Stimulated activated naive CD8-positive, alpha-beta T cell treated with anti-CD3 and anti-CD28 coated beads, Interleukin-15, Interleukin-2, amounts not matched to agents 100 U/mL and 50 U/mL, for 24 hours (primary cell): Measurements from ENCODE around the gene TMEM40.
"Not testable (repeated sequence)": the region's sequence is repeated elsewhere in the genome, so short reads cannot be mapped to it uniquely, and the experiment has no call there.

Experiments
- ATAC-seq: fragments of 150-1000 bp; cut with Tn5 transposase; one replicate; pipeline ENCODE4 v1.10.0; 2021
- DNase-seq: peaks from one replicate; pipeline ENCODE4 v3.0.0; 2021

Gene TMEM40

DNA sequence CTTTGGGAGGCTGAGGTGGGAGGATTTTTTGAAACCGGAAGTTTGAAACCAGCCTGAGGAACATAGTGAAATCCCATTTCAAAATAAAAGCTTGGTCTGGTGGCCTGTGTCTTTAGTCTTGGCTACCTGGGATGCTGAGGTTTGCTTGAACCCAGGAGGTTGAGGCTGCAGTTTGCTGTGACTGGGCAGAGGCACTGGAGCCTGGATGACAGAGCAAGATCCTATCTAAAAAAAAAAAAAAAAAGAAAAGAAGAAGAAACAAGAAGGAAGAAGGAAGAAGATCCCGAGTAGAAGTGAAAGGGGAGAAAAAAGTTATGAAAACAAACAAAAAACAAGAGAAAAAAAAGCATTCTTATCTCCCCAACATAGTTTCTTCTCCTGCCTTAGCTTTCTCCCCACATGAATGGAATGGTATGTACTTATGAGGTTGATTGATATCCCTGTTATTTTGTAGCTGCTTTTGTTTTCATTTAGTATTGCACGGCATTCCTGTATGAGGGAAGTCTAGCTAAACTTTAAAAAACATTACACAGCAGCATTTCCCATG is 42.4 kb downstream of the TMEM40 start:
- no peak for DNase-seq
- no peak for ATAC-seq

DNA sequence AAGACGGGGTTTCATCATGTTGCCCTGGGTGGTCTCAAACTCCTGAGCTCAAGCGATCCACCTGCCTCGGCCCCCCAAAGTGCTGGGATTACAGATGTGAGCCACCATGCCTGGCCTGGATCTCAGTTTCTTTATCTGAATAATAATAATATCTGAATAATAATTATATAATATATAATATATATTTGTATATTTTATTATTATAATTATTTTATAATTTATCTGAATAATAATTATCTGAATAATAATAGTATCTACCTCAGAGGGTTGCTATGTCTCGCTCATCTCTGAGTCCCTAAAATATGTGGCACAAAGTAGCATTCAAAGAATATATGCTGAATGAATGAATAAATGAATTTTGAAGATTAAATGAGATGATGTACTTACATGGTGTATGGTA is 44.8 kb downstream of the TMEM40 start:
- ATAC-seq (no peak), DNase-seq (no peak)

DNA sequence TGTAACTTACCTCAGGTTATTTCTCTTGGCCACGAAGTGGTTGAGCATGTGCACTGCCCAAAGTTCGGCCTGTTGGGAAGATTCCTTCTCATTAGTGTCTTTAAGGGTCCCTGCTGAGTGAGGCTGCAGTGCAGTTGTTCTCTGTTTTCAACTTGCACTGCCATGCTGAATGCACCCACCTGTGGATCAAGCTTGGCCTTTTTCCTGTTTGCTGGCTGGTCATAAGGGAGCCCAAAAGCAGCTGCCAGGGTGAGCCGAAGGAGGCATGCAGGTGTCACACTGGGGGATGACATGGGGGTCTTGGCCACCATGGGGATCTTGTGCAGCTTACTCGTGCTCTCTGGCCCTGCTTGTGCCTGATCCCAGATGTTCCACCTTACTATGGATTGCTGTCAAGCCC is 49.0 kb downstream of the TMEM40 start:
- DNase-seq (no peak), ATAC-seq (no peak)

DNA sequence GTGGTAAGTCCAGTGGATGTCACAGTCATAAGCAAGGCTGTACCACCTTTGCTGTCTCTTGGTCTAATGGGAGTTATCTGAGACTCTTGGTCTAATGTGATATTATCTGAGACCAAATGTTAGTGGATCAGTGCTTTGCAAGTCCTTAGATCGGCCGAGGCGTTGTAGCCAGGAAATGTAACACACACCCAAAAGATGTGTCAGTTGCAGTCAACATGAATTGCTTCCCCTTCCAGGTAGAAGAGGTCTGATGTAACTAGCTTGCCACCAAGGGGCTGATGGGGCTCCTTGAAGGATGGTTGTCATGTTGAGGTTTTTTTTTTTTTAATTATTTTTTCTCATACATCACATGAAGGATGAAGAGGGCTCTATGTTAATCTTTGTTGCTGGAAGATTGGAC is 49.7 kb downstream of the TMEM40 start:
- DNase-seq (no peak), ATAC-seq (no peak)

DNA sequence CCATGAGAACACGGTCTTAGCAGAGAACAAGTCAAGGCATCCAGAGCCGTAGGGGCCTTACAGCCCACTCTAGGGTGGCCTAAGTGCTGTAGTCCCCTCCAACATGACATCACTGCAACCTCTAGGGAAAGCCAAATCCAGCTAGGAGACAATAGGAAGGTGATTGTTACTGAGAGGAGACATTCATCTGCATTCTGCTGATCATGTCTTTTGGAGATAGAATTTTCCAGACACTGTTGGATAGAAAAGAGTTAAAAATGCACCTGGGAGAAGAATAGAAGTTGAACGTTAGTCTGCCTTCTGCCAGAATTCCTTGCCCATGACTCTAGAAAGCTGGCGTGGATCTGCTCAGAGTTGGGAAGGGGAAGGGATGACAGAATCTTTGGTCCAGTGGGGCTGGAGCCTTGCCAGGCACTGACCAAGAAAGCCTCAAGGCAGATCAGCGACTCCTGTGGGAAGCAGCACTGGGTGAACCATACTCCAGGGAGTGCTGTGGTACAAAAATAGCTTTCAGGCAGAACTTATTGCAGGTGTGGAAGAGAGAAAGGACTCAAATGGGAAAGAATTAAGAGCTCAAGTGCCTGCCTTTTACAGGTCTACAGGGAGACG is 50.4 kb downstream of the TMEM40 start:
- ATAC-seq (no peak), DNase-seq (no peak)

DNA sequence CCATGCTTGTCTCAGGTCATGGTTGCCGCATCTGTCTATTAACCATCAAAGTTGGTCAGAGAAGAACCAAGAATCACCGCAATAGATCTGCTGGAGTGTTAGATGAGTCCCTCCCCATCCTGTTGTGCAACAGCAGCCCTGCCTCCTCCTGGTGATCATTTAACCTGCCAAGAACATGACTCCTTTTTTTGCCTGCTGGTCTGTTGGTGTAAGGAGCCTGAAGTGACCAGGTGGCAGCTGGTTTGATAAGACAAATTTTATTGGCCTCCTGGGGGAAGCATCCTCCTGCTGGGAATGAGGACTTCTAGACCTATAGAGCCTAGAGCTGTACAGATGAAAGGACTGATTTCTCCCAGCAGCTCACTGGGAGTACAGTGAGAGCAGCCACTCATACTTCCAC is 51.6 kb downstream of the TMEM40 start:
- DNase-seq (no peak), ATAC-seq (no peak)

DNA sequence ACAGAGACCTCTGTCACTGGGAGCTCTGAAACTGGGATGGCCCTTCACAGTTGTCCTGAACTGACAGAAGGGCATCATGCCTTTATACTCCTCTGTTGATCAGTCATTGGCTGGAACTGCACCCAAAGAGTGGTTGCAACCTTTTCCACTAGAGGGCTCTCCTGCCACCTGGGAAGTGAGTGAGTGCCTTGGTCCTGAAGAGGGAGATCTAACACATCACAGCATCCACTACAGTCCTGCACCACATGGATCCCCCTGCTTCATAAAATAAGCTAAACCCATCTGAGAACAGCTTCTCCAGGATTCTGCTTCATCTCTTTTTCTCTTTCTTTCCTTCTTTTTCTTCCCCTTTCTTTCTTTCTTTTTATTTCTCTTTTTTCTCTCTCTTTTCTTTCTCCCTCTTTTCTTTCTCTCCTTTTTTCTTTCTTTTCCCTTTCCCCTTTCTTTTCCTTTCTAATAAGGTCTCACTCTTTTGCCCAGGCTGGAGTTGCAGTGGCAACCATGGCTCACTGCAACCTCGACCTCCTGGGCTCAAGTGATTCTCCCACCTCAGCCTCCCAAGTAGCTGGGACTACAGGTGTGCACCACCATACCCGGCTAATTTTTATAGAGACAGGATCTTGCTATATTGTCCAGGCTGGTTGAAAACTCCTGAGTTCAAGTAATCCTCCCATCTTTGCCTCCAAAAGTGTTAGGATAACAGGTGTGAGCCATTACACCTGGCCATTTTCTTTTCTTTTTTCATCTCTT is 52.4 kb downstream of the TMEM40 start:
- ATAC-seq (peak; percentile 96), DNase-seq (peak; percentile 58)

DNA sequence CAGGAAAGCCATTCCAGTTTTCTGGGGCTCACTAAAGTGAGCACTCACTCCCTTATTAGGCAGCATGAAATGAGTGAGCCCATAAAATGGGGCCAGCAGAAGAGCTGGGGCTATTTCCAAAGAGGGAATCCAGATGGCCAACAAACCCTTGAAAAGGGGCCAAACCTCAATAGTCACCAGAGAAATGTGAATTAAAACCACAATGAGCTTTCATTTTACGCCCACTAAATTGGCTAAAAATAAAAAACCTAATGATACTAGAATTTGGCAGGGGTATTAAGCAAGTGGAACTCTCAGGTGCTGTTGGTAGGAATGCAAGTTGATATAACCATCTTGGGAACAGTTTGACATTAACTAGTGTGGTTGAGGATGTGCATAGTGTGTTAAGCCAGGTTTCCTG is 53.1 kb downstream of the TMEM40 start:
- DNase-seq (no peak), ATAC-seq (no peak)

DNA sequence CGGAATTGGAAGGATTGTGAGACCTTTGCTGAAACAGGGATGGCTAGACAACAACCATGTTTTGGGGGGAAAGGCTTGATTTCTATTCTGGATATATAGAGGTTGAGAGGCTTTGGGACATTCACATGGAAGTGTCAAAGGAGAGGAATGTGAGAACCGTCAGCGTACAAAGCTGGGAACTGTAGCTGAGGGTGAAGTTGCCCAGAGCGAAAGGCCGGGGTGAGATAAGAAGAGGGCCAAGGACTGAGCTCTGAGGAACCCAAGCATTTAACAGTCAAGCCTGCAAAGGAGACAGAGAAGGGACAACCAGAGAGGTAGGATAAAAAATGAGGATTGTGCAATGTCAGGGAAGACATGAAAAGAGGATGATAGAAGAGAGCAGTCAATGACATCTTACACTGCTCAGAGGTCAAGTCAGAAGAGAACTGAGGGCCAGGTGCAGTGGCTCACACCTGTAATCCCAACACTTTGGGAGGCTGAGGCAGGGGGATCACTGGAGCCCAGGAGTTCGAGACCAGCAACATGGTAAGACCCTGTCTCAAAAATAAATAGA is 53.6 kb downstream of the TMEM40 start:
- no peak for ATAC-seq

DNA sequence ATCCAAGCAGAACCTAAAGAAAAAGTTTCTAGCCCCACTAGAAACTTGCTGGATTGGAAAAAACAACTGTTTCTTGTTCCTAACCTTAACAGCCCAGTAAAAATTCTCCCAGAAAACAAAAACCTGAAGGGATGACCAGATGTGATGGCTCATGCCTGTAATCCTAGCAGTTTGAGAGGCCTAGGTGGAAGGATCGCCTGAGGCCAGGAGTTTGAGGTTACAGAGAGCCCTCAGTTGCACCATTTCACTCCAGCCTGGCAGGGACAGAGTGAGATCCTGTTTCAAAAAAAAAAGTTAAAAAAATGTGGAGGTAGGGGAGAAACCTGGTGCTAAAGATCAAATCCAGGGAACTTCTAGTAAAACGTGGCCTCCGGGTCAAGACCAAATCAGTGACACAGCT is 56.6 kb downstream of the TMEM40 start:
- ATAC-seq = no peak
- no peak for DNase-seq

More for the DNA sequence above, 53.6 kb downstream of the TMEM40 start:
- DNase-seq = no peak

DNA sequence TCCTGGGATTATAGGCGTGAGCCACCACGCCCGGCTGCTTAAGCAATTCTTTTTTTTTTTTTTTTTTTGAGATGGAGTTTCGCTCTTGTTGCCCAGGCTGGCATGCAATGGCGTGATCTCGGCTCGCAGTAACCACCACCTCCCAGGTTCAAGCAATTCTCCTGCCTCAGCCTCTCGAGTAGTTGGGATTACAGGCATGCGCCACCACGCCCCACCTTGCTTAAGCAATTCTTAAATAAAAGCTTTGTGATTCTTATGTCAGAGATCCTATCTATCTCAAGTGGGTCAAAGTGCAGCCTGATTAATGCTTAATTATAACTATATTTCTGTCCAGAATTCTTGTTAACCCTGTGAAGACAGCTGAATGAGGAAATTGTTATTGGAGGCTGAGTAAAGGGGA is 57.5 kb downstream of the TMEM40 start:
- not testable (repeated sequence) for DNase-seq, ATAC-seq

DNA sequence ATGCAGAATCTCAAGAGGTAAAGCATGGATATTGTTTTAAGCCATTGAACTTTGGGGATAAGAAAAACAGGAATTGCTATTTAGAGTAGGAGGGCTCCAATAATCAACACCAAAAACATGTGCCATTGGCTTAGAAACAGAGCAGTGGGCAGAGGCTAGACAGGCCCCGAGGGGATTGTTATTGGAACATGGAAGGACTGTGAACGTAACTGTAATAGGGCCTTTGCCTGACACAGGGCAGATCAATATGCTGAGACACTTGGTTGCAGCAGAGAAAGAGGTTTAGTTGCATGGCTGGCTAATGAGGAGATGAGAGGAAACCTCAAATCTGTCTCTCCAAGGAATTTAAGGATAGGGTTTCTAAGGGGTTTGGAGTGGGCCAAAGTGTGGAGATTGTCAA is 58.3 kb downstream of the TMEM40 start:
- ATAC-seq (no peak), DNase-seq (no peak)

DNA sequence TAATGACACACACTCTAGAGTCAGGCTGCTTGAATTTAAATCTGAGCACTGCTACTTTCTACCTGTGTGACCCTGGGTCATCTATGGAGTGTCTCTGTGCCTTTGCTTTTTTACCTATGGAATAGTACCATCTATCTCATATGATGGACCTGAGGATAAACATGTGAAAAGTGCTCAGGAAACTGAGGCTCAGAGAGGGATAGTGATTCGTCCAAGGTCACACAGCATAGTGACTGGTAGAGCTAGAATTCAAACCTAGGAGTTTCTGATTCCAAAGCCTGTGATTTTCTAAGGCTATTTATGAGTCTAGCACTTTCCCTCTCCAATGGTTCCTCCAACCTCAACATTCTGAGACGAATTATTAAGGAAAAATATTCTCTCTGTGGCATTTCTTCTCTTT is 63.1 kb downstream of the TMEM40 start:
- ATAC-seq = no peak

DNA sequence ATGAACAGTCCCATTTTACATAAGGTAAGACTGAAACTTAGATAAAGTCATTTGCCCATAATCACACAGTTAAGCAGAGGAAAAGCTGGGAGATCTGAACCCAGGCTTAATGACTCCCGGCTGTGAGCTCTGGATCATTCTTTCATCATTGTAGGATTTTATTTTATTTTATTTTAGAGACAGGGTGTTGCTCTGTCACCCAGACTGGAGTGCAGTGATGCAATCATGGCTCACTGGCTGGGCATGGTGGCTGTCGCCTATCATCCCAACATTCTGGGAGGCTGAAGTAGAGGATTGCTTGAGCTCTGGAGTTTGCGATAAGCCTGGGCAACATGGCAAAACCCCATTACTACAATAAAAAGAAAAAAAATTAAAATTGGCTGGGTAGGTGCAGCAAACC is 63.9 kb downstream of the TMEM40 start:
- ATAC-seq = no peak
- no peak for DNase-seq

More for the DNA sequence above, 63.1 kb downstream of the TMEM40 start:
- no peak for DNase-seq

DNA sequence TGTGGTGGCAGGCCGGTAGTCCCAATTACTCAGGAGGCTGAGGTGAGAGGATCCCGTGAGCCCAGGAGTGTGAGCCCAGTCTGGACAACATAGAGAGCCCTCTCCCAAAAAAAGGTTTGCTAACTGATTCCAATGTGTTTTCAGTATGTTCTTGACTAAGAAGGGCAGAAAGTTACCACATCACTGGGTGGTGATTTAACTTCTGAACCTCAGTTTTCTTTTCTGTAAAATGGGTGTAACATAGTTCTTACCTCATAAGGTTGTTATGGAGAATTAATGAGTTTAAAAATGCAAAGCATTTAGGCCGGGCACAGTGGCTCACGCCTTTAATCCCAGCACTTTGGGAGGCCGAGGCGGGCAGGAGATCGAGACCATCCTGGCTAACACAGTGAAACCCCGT is 66.6 kb downstream of the TMEM40 start:
- ATAC-seq = no peak
- no peak for DNase-seq

DNA sequence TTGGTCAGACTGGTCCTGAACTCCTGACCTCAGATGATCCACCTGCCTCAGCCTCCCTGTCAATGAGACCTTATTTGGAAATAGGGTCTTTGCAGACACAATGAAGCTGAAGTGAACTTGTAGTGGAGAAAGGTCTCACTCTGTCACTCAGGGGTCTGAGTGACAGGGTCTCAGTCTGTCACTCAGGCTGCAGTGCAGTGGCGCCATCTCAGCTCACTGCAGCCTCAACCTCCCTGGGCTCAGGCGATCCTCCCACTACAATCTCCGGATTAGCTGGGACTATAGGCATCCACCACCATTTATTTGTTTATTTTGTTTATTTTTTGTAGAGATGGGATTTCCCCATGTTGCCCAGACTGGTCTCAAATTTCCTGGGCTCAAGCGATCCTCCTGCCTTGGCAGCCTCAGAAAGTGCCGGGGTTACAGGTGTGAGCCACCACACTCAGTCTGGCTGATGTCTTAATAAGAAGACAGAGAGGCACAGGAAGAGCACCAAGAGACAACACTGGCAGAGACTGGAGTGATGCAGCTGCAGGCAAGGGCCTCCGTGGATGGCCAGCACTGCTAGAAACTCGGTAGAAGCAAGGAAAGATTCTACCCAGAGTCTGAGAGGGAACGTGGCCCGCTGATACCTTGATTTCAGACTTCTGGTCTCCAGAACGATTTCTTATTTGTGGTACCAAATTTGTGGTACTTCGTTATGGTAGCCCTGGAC is 68.9 kb downstream of the TMEM40 start:
- DNase-seq (no peak), ATAC-seq (no peak)

DNA sequence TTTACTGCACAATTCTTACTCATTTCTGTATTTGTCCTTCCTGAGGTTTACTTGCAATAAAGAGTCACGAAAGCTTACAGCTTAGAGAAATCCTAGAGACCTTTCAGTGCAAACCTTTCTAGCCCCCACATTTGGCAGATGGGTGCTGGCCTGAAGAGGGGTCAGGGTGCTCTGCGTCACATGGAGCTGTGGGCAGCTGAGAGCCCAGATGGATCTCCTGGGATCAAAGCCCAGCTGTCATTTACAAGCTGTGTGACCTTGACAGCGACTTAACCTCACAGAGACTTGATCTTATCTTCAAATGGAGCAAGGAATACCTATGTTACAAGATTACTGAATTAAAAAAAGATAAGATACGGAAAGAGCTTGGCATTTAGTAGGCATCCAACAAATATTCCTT is 71.1 kb downstream of the TMEM40 start:
- DNase-seq = no peak
- ATAC-seq = no peak

DNA sequence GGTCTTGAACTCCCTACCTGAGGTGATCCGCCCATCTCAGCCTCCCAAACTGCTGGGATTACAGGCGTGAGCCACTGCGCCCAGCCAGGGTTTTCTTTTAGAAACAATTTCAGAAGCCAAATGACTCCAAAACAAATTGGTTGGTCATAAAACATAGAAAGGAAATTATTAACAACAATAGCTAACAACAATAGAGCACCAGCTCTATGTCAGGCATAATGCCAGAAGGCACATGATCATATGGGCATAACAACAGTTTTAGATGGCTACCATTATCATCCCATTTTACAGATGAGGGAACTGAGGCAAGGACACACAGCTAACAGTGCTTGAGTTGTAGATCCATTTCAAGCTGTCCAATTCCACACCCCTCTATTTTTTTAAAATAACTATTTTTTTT is 73.0 kb downstream of the TMEM40 start:
- ATAC-seq (no peak), DNase-seq (no peak)
